ENCODE data around the gene RASL10B.

GRCh38 chr17:35714988-35715387 lies 16.5 kb upstream of the RASL10B start:
- no peak for TF ChIP-seq CTCF (IDR thresholded peaks at IDR 0.05; ENCODE audit: insufficient read depth, low read length, poor library complexity, severe bottlenecking)
- TF ChIP-seq EZH2phosphoT487 (conservative IDR thresholded peaks at IDR 0.05; ENCODE audit: low read length), result no peak

Data from SU-DHL-6 (cell line).